Sciatic nerve (tissue), 2 donors: ENCODE results near the gene CMSS1. TPM values are rescaled to one million over a fixed set of nuclear protein-coding genes. Genes with fewer than 3 reads are reported as not detected.
A peak's percentile ranks its signal among the peaks of the same experiment; 100 is the strongest.

Experiments used
- ATAC-seq: fragments of 200-7000 bp; cut with Tn5 transposase; one replicate; pipeline ENCODE4 v1.9.1; 2020; ENCODE audit warnings: mild to moderate bottlenecking, moderate library complexity
- DNase-seq: peaks from one replicate; pipeline ENCODE4 v3.0.0-alpha.2; 2020; ENCODE audit warnings: low spot score
- intact Hi-C: fragments of 100-400 bp; cut with DNase I; formaldehyde crosslinking; loops from one replicate; pipeline ENCODE4 v1.14.2; 2022
- total RNA-seq: library from RNA; stranded (reverse); fragmentation: NEBNext Ultra II Directional; extraction: Animal tissue kit (Norgen Biotek cat#: 25700); gene quantifications from one replicate; pipeline ENCODE4 v1.2.1, GENCODE V29; 2021
- donor health status: DM: no; HTN: no; CAD: no.
- donor health status: DM: no; HTN: no; CAD: no.

CMSS1 gene
- total RNA-seq, 1 donor from 2014 or later, result 26.7 TPM

- ATAC-seq, result no peak
- intact Hi-C loops, result no loop called here
- DNase-seq, result no peak
These were observed 207.1 kb downstream of the CMSS1 start for GRCh38 chr3:100024520-100025303.

GRCh38 chr3:100027321-100027720 lies 209.7 kb downstream of the CMSS1 start:
- intact Hi-C loops, result no loop called here
- DNase-seq, result no peak
- ATAC-seq, result no peak

- no peak for ATAC-seq
- intact Hi-C loops, result no loop called here
These were observed 211.4 kb downstream of the CMSS1 start for GRCh38 chr3:100029052-100029451.

GRCh38 chr3:100029689-100030088 lies 212.0 kb downstream of the CMSS1 start:
- no peak for ATAC-seq
- intact Hi-C loops, result no loop called here
- no peak for DNase-seq

More at GRCh38 chr3:100029052-100029451, 211.4 kb downstream of the CMSS1 start:
- DNase-seq, result no peak

GRCh38 chr3:100030346-100030745 lies 212.7 kb downstream of the CMSS1 start:
- ATAC-seq (no peak), DNase-seq (no peak)
- intact Hi-C loops, result no loop called here

- DNase-seq, result no peak
- no peak for ATAC-seq
These were observed 213.3 kb downstream of the CMSS1 start for GRCh38 chr3:100030914-100031425.

GRCh38 chr3:100032243-100032642 lies 214.6 kb downstream of the CMSS1 start:
- intact Hi-C loops, result no loop called here
- no peak for DNase-seq
- no peak for ATAC-seq

More at GRCh38 chr3:100030914-100031425, 213.3 kb downstream of the CMSS1 start:
- intact Hi-C loops, result no loop called here

GRCh38 chr3:100033184-100033583 lies 215.5 kb downstream of the CMSS1 start:
- no peak for ATAC-seq
- intact Hi-C loops, result no loop called here
- no peak for DNase-seq

- no peak for ATAC-seq
- DNase-seq, result no peak
- intact Hi-C loops, result no loop called here
These were observed 216.3 kb downstream of the CMSS1 start for GRCh38 chr3:100033903-100034471.

GRCh38 chr3:100039075-100039474 lies 221.4 kb downstream of the CMSS1 start:
- intact Hi-C loops, result no loop called here
- DNase-seq, result no peak
- ATAC-seq, result no peak

- intact Hi-C loops, result no loop called here
- ATAC-seq, result peak; percentile 72
These were observed 223.0 kb downstream of the CMSS1 start for GRCh38 chr3:100040451-100041225.

GRCh38 chr3:100041328-100041749 lies 223.7 kb downstream of the CMSS1 start:
- intact Hi-C loops, result no loop called here
- DNase-seq, result no peak
- ATAC-seq, result peak; percentile 84

More at GRCh38 chr3:100040451-100041225, 223.0 kb downstream of the CMSS1 start:
- no peak for DNase-seq

GRCh38 chr3:100042166-100042981 lies 224.7 kb downstream of the CMSS1 start:
- peak; percentile 58 for ATAC-seq
- no peak for DNase-seq
- intact Hi-C loops, result no loop called here

GRCh38 chr3:100043271-100043670 lies 225.6 kb downstream of the CMSS1 start:
- DNase-seq (no peak), ATAC-seq (no peak)
- intact Hi-C loops, result no loop called here

- ATAC-seq (no peak), DNase-seq (no peak)
- intact Hi-C loops, result no loop called here
These were observed 226.7 kb downstream of the CMSS1 start for GRCh38 chr3:100044369-100044768.

- DNase-seq (peak; percentile 79), ATAC-seq (peak; percentile 84)
- intact Hi-C loops, result no loop called here
These were observed 228.0 kb downstream of the CMSS1 start for GRCh38 chr3:100045696-100046095.

GRCh38 chr3:100046986-100047385 lies 229.3 kb downstream of the CMSS1 start:
- DNase-seq (no peak), ATAC-seq (no peak)
- intact Hi-C loops, result no loop called here

- DNase-seq (no peak), ATAC-seq (peak; percentile 46)
- intact Hi-C loops, result no loop called here
These were observed 229.9 kb downstream of the CMSS1 start for GRCh38 chr3:100047455-100048141.
